DMS53 (cell line): ENCODE data around the gene PNMA6F.

Source experiments
- DNase-seq: peaks from one replicate; lab custom pipeline; 2025; lab: John Stamatoyannopoulos, UW

Gene PNMA6F

DNA sequence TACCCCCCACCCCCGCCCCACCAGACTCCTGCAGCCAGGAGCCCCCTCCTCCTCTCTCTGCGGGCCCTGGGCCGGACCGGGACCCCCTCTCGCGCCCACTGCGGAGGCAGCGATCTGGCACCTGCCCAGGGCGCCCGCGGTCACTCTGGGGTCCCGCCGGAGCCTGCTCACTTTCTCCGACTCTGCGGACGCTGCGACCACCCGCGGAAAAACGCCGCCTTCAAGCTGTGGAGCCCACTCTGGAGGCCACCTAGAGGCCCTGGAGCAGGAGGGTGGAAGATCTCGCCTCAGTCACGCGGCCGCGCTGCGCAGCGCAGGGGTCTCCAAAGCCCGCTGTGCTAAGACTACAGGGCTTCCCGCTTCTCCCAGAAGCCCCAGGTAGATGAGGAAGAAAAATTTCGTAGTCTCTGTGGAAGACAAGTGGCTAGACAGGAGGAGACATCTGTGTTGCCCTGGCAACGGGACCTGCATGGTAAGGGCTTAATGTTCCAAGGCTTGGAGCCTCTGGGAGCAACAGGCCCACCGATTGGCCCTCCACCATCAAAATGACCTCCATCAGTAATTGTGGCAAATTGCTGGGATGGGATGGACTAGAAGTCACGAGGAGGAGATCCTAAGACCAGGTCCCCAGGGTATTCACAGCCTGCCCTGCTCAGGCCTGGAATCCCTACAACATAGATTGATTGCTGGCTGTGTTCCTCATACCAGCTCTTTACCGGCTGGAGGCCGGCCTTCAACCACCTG, at the start of gene PNMA6F:
Gene PNMA6F (minus strand): TSS at position 387 of the 744 bp plus-strand sequence. CDS start 1,093 bp downstream, outside the sequence.
- no peak for DNase-seq

DNA sequence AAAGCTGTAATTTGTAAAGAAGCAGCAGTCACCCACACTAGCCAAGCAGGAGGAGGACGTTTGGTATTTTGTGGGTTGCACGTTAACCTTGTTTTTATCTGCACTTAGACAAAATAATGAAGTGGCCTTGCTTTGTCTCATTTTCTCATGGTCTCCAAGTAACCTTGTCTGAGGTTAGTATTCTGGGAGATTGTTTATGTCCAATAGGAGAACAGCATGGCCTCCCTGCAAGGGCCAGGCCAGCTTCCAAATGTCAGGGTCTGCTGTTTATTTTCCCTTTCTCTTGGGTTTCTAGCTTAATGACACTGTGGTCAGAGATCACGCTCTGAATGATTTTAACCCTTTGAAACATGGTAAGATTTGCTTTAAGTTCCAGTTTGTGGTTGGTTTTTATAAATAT, 49.7 kb upstream of the PNMA6F start:
- no peak for DNase-seq

DNA sequence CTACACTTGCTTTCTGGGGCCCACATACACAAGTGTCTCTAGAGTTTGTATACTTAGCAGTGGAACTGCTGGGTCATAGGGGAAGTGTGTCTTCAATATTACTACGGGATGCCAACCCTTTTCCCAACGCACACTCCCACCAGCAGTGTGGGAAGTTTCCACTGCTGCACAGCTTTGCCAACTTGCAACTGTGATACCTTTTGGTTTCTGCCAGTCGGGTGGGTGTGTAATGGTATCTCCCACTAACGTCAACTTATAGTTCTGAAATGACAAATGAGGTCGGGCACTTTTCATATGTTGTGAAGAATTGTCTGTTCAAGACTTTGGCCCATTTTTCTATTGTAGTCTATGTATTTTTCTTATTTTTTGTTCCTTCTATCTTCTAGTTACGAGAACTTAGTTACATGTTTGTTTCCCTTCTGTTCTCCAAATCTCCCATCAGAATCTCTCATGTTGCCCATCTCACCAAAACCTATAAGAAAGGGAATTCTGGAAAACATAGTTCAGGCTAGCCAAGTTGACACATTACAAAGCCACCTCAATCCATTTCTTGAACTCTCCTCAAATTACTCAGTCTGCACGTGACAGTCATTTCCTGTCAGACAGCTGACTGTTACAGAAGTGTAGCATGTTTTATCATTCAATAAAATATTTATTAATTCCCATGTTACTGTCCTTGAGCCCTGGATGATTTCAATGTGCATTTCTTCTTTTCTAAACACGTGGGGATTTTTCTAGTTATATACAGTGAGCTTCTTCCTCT, 48.9 kb upstream of the PNMA6F start:
- DNase-seq: no peak

DNA sequence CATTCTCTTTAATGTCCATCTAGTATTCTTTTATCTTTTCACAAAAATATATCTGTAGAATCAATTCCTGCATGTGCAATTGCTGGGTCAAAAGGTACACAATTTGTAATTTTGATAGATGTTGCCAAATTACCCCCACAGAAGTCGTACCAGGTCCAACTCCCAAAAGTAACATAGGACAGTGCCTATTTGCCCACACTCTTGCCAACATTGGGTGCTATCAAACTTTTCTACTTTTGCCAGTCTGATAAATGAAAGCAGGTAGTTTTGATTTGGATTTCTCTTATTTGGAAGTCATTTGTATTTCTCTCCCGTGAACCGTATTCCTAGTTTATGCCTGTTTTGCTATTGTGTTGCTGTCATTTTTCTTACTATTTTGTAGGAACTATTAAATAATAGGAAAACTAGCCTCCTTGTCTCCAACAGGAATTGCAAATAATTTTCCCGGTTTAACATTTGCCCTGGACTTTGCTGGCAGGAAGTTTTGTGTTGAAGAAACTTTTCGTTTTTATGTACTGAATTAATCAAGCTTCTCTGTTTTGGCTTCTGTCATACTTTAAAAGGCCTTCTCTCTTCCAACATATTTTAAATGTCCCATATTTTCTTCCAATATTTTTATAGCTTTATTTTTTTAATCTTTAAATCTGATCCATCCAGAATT, 45.4 kb upstream of the PNMA6F start:
- DNase-seq: no peak

DNA sequence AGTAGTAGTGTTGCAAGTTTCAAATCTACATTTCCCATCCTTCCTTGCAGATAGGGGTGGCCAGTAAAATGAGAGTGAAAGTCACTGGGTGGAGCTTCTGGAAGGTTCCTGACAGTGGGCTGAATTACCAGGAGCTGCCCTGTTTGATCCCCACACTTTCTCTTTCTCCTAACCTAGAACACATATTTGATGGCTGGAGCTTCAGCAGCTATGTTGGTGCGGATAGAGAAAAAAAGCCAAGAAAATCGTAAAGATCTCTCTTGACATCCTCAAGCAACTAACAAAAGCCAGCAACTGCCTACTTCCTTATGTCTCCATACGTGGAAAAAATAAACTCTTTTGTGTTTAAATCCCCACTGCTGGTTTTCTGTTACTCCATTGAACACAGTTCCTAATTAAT, 44.6 kb upstream of the PNMA6F start:
- no peak for DNase-seq

DNA sequence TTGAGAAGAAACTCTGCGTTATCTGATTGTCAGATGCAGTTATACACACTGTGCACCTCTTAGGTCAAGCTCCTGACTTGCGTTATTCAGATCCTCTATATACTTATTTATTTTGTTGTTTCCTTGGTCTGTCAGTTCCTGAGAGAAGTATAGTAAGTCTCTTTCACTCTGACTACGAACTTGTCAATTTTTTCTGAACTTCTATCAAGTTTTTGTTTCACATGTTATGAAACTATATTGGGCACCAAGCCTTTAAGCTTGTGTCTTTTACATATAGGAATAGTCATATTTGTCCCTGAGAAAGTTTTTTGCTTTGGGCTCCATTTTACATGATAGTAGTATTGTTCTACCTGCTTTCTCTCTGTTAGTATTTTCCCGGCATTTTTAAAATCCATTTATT, 44.1 kb upstream of the PNMA6F start:
- no peak for DNase-seq

DNA sequence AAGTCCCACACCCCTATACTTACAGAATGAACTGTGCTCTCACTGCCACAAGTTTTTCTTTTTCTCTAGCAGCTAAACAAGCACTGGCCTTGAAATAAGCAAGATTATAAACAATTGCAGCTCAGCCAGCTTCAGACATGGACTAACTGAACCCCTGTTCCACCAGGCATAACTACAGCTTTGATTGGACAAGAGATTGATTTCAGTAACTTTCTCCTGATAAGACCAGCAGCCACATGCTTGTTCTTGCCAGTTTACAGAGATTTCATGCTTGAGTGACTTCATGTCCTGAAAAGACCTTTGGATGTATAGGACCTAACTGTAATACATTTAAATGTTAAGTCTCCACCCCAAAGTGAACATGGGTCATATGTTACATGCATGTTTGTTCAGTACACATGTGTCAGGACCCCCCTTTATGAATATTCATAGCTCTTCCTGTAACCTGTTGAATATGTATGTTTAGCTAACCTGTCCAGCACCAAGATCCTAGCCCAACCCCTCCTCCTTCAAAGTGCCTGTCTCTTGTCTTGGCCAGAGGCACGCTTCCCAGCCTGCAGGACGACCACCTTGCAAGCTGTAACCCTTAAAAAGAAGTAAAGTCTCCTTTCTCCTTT, 40.3 kb upstream of the PNMA6F start:
- no peak for DNase-seq

DNA sequence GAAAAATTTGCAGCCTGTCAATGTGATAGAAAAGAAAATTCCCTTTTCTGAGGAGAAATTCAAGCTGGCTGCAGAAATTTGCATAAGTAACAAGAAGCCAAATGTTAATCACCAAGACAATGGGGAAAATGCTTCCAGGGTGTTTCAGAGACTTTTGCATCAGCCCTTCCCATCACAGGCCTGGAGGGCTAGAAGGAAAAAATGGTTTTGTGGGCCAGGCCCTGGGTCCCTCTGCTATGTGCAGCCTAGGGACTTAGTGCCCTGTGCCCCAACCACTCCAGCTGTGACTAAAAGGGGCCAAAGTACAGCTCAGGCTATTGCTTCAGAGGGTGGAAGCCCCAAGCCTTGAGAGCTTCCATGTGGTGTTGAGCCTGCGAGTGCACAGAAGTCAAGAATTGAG, 36.3 kb upstream of the PNMA6F start:
- DNase-seq: no peak

DNA sequence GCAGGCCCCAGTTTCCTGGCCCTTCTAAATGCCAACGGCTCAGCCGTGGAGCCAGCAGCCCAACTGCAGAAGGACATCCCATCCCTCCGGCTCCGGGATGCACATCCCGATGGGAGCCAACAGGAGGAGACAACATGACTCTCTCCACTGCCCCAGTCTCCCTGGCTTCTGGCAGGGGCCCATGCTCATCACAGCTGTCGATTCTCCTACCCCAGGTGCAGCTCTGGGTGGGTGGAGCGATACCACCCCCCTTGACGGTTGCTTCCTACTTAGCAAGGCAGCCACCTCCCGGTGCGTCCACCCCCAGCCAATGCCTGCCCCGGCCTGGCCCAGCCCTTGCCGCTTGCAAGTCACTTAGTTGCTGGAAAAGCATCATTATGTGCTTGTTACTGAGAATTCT, 31.8 kb upstream of the PNMA6F start:
- DNase-seq: no peak

DNA sequence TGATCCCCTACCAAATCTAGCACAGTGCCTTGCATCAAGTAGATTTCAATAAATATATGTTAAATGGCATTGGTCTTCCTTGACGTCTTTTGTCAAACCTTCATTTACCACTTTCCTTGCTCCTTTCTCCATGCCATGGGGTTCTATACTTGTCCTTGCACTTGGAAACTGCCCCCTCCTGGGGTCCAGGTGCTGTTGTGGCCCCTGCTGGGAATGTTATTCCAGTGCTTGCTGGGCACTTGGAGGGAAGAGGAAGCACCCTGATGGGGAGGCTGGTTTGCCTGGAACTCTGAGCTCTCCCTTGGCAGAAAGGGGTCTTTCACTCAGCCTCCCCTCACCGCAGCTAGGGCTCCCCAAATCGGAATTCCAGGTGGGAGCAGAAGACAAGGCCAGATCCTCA, 31.3 kb upstream of the PNMA6F start:
- DNase-seq: no peak

DNA sequence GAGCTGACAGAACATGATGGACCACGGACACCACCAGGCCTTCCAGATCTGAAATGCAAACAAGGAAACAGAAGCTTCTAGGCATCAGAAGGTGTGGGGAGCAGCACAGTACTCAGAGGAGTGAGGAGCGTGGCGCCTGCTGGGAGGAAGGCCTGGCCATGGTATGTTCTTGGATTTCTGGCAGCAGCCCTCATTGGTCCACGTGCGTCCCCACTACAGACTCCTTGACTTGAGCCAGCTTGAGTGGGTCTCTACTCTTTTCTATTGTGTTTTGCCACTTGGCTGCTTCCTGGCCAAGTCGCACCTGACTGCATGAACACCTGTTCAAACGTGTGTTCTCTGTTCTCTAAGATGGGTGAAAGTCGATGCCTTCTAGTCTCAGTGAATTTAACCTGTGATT, 30.4 kb upstream of the PNMA6F start:
- peak; percentile 71 for DNase-seq

DNA sequence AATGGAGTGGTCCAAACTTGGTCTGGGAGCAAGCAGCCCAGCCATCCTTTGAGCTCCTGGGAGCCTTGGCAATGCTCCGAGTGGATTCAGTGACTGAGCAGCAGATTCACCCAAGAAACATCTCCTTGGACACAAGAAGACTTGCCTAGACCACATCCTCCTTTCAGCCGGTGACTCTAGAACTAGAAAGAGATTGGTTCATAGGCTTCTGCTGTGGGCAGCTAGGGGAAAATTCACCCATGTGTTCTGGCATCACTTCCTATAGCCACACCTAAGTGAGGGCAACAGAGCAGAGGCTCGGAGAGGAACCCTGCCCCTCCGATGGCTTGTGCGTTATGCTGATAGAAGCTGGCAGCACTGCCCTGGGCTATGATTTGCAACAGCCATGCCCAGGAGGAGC, 28.4 kb upstream of the PNMA6F start:
- DNase-seq: no peak

DNA sequence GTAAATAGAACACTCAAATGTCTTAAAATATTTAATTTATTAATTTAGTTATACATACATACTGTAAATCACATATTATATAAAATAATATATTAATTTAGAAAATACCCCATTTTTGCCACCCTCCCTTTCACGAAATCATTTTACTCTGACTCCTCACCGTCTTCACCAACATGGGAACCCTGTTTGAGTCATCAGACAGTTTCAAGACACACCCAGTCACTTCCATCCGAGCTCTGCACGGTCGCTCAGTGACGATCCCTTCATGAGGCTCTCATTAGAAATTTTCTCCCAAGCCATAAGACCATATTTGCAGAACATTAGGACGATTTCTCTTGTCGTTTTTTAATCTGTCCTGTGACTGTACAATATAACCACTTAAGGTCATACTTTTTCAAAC, 26.9 kb upstream of the PNMA6F start:
- DNase-seq: no peak

DNA sequence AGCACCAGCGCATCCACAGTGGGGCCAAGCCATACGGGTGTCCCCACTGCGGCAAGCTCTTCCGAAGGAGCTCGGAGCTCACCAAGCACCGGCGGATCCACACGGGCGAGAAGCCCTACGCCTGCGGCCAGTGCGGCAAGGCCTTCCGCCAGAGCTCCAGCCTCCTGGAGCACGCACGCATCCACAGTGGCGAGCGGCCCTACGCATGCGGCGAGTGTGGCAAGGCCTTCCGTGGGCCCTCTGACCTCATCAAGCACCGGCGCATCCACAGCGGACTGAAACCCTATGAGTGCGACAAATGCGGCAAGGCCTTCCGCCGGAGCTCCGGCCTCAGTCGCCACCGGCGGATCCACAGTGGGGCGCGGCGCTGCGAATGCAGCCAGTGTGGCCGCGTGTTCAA, 26.0 kb upstream of the PNMA6F start:
- DNase-seq: no peak

DNA sequence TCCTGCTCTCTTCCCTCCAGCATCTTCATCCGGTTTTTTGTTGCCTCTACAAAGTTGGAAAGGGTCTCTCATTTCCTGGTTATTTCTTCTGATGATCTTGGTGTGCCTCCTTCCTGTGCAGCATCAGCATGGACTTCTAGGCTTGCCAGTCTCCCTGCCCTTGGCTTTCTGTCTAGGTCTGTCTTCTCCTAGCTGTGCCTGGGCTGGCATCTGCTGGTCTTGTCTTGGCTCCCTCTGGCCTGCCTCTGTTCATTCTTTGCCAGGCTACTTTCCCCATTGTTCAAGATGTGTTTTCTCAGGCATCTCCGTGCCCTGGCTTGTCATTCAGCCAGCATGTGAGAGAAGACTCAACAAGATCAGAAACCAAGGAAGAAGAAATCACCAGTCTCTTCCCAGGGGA, 22.1 kb upstream of the PNMA6F start:
- no peak for DNase-seq

DNA sequence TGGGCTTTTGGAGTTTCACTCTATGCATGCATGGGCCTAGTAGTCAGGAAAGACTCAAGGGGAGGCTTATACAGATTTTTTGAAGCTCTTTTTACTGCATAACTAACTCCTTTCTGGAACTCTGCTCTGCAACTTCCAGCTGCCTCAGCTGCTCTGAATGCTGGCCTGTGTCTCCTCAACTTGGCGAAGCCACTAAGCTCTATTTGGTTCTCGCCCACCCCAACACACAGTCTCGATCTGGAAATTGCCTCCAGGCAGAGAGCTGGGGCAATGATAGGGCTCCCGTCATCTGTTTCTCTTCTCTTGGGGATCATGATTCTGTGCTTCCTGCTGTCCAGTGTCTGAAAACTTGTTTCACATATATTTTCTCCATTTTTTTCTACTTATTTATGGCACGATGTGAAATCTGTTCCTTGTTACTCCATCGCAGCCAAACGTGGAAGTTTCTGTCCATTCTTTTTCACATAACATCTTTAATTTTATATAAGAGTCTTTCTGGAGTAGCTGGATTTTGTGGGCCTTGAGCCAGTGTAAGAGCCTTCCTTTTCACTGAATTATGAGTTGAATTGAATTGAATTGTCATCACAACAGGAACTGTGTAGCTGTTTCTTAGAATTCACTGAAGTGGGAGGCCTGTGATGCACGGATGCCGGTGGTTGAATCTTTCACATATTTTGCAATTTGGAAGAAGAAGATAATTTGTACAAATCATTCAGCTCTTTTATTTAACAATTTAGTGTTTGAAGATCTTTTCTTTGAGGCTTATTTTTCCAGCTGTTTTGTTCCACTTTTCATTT, 21.4 kb upstream of the PNMA6F start:
- no peak for DNase-seq

DNA sequence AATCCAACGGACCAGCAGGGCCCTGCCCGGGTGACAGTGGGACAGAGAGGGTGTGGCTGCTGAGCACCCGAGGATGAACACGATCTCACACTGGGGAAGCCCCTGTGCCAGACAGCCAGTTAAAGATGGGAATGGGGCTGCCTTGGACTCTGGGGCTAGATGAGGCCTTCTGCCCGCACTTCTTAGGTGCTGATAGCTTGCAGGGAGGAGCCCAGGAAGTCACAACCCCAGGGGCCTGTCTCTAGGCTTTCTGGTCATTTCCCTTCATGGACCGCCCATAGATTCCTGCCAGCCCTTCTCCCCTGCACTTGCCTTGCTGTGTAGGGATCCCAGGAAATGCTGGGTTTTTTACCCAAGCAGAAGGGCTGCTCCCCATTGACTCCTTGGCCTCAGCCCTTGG, 18.5 kb upstream of the PNMA6F start:
- no peak for DNase-seq

DNA sequence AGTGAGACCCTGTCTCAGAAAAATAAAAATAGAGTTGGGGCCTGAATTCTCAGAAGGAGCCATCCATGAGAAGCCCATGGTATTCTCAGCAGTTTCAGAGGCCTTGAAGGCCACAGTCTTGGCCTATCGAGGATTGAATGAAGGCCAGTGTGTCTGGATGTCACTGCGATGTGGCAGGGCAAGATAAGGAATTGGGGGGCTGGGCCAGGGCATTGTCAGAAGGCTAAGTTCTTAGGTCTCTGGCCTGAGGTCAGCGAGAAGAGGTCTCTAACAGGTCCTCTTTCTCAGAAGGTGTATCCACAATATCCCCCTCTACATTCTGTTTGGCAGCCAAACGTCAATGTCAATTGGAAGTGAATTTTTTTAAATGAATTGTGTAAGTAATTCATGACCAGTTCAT, 18.1 kb upstream of the PNMA6F start:
- no peak for DNase-seq

DNA sequence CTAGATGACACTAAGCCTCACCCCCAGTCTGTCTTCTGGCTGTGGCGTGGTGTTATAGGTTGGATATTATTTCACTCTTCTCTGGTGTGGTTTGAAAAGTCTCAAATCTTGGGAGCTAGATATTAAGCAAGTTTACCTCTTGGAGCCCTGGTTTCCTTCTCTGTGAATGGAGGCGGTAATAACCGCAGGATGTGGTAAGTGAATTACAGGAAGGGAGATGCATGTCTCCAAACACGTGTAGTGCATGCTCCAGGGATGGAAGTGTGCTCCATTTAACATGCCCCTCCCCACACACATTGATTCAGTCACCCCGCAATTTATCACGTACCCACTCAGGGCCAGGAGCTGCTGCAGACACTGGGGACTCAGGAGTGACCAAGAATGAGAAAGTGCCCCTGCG, 17.3 kb upstream of the PNMA6F start:
- no peak for DNase-seq

DNA sequence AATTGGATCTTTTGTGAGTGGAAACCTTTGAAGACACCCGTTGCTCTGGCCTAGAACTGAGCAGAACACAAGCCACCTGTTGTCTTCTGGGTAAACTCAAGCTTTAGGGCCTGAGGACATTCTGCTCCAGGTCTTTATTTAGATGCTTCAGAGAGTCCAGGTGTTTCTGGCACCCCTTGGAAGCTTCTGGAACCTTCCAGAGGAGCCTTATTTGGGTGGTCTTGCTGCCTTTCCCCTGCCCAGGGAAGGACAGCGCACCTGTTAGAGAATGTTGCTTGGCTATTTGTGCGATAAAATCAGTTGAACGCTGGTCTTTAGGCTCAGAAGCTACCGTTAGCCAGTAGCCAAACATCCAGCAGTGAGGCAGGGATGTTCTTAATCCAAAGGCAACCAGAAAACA, 15.4 kb upstream of the PNMA6F start:
- no peak for DNase-seq

DNA sequence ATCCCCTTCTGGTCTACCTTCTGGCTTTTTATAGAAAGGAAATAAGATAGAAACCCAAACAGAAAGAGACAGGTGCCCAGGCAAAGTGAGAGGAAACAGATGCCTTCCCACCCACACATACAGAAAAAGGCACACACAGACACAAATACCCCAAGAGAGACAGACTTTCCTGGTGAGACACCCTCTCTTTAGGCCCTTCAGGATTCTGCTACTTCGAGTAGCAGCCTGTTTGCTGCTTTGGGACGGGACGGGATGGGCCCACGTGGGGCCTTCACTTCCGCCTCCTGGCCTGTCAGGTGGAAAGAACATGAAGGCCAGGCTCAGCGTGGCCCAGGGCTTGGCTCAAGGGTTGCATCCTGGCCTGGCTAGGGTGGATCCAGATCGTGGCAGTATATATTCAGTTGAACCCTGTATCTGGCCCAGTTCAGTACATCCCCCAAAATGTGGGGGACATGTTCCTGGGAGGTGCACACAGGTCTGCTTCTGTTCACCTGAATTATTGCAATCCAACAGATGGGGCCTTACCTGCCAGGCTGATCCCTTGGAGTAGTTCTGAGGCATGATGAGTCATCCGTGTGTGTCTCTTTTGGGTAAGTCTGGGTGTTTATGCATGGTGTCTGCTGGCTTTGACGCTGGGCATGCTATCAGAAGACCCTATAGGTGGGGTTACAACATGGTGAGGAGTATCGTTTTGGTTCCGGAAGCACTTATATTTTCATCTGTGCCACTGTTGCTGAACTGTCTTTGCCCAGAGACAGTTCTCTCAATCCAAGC, 14.7 kb upstream of the PNMA6F start:
- DNase-seq: no peak
